A549 (cell line): ENCODE measurements around the gene ESRP2. TPM values are rescaled to one million over a fixed set of nuclear protein-coding genes. Genes with fewer than 3 reads are reported as not detected.
A peak's percentile ranks its signal among the peaks of the same experiment; 100 is the strongest.

Source experiments
- ATAC-seq, 2 experiments: fragments of 200-7000 bp in 1 of 2; fragments of >200 bp in 1 of 2; cut with Nextera tagmentation in 1 of 2; cut with Tn5 transposase in 1 of 2; 3 replicates each; pipeline versions ENCODE4 v1.8.0 to v1.9.1; 2018 to 2020; ENCODE audit warnings: mild to moderate bottlenecking in 1 of 2, moderate library complexity in 1 of 2
- CTCF ChIA-PET: fragments of 300-600 bp; sonication (Branson Sonifier 250); formaldehyde crosslinking; extraction: SDS; loops from one replicate; lab custom pipeline; 2021; ENCODE audit warnings: antibody characterized with exemption, inconsistent platforms; lab: Yijun Ruan, JAX
- POLR2A ChIA-PET: fragments of 350-600 bp; formaldehyde crosslinking; extraction: SDS; loops from one replicate; lab custom pipeline; 2021; ENCODE audit warnings: antibody characterized with exemption, inconsistent platforms; lab: Yijun Ruan, JAX
- DNase-seq, 2 experiments: peaks; one replicate each; pipeline versions ENCODE4 v3.0.0 to v3.0.0-alpha.2; 2011 to 2016; ENCODE audit warnings: low read depth in 1 of 2, low spot score in 1 of 2
- FAIRE-seq: peaks from 2 replicates; lab custom pipeline; 2011; peaks lifted over from hg19 to GRCh38; lab: Jason Lieb, UNC
- H3K27ac ChIP-seq, 2 experiments: fragments of >200 bp; sonication (Bioruptor Twin); formaldehyde crosslinking; 3 replicates each; pipeline ENCODE4 v1.5.1; 2016 to 2017
- H3K4me1 ChIP-seq: fragments of >200 bp; sonication (Bioruptor Twin); formaldehyde crosslinking; 3 replicates; pipeline ENCODE4 v1.6.1; 2016
- H3K4me2 ChIP-seq: fragments of >200 bp; sonication (Bioruptor Twin); formaldehyde crosslinking; 3 replicates; pipeline ENCODE4 v1.6.1; 2016
- H3K4me3 ChIP-seq: fragments of >200 bp; sonication (Bioruptor Twin); formaldehyde crosslinking; 3 replicates; pipeline ENCODE4 v1.5.1; 2016
- H3K9me3 ChIP-seq: fragments of >200 bp; sonication (Bioruptor Twin); formaldehyde crosslinking; 3 replicates; pipeline ENCODE4 v1.6.1; 2016
- CHD4 ChIP-seq: fragments of 200-600 bp; sonication (generic); IDR thresholded peaks from 2 replicates; pipeline ENCODE4 v1.6.1; 2016; ENCODE audit warnings: antibody characterized with exemption, mild to moderate bottlenecking, borderline replicate concordance
- GATA3 ChIP-seq: IDR thresholded peaks from 2 replicates; pipeline ENCODE4 v1.6.1; 2012; ENCODE audit warnings: borderline replicate concordance
- HEYL ChIP-seq: fragments of 250-450 bp; sonication (Bioruptor Pico); IDR thresholded peaks from 2 replicates; pipeline ENCODE4 v1.8.0; 2021; ENCODE audit warnings: mild to moderate bottlenecking, moderate library complexity
- JUNB ChIP-seq: fragments of >200 bp; sonication (Bioruptor Twin); formaldehyde crosslinking; IDR thresholded peaks from 2 replicates; pipeline ENCODE4 v1.6.1; 2016
- KDM5A ChIP-seq: fragments of 200-600 bp; sonication (generic); IDR thresholded peaks from 2 replicates; pipeline ENCODE4 v1.6.1; 2016; ENCODE audit warnings: antibody characterized with exemption, mild to moderate bottlenecking
- MAZ ChIP-seq: fragments of 150-350 bp; IDR thresholded peaks from 2 replicates; pipeline ENCODE4 v1.6.1; 2014; ENCODE audit warnings: antibody characterized with exemption, low read depth, low read length, borderline replicate concordance
- MYC ChIP-seq: IDR thresholded peaks from 2 replicates; pipeline ENCODE4 v1.6.1; 2012; ENCODE audit warnings: mild to moderate bottlenecking, inconsistent platforms, low read length, improper control_type of control experiment, borderline replicate concordance
- NR3C1 ChIP-seq: fragments of >200 bp; sonication (Bioruptor Twin); formaldehyde crosslinking; IDR thresholded peaks from 3 replicates; pipeline ENCODE4 v1.6.1; 2017
- PHF8 ChIP-seq: fragments of 200-600 bp; sonication (generic); IDR thresholded peaks from 2 replicates; pipeline ENCODE4 v1.6.1; 2016; ENCODE audit warnings: low read depth, mild to moderate bottlenecking, antibody characterized with exemption, moderate library complexity, borderline replicate concordance
- POLR2A ChIP-seq: IDR thresholded peaks from 2 replicates; pipeline ENCODE4 v1.6.1; 2012; ENCODE audit warnings: mild to moderate bottlenecking, low read length
- RCOR1 ChIP-seq: fragments of 150-350 bp; IDR thresholded peaks from 2 replicates; pipeline ENCODE4 v1.6.1; 2014; ENCODE audit warnings: antibody characterized with exemption, low read length, low read depth
- RFX5 ChIP-seq: fragments of 450-650 bp; IDR thresholded peaks from 2 replicates; pipeline ENCODE4 v1.7.1; 2014; ENCODE audit warnings: antibody characterized with exemption, mild to moderate bottlenecking, moderate library complexity
- ZNF302 ChIP-seq: fragments of 250-450 bp; sonication (Bioruptor Pico); IDR thresholded peaks from 2 replicates; pipeline ENCODE4 v1.9.0; 2021; ENCODE audit warnings: inconsistent platforms, mild to moderate bottlenecking, moderate library complexity
- WGBS: methylation state at CpG from one replicate; pipeline ENCODE4 v1.1.6; 2017; ENCODE audit errors: missing lambda C conversion rate; 5-methylcytosine and 5-hydroxymethylcytosine counted together
- polyA plus RNA-seq, 4 experiments: library from polyadenylated mRNA; depleted of rRNA in 3 of 4; stranded (reverse); fragments of >200 nt; fragmentation: RNase III in 1 of 4; extraction: RNeasy Plus Mini Kit Qiagen cat#74134 plus additional on column Dnase treatment in 1 of 4; gene quantifications; 2 replicates in 3 of 4; 3 replicates in 1 of 4; pipeline ENCODE4 v1.2.3, GENCODE V29; 2011 to 2017
- TF ChIP-seq, protein P1 (sequence below): fragments of 450-650 bp; IDR thresholded peaks from 2 replicates; pipeline ENCODE4 v1.6.1; 2014; ENCODE audit warnings: antibody characterized with exemption
- TF ChIP-seq, protein P2 (sequence below): fragments of >200 bp; sonication (Bioruptor Twin); formaldehyde crosslinking; IDR thresholded peaks from 2 replicates; pipeline ENCODE4 v1.6.1; 2016
- TF ChIP-seq, protein P3 (sequence below): fragments of >200 bp; sonication (Bioruptor Twin); formaldehyde crosslinking; IDR thresholded peaks from 3 replicates; pipeline ENCODE4 v1.6.1; 2016
- TF ChIP-seq, protein P4 (sequence below): IDR thresholded peaks from 2 replicates; pipeline ENCODE4 v1.6.1; 2012
- TF ChIP-seq, protein P5 (sequence below): IDR thresholded peaks from 2 replicates; pipeline ENCODE4 v1.6.1; 2012

Gene ESRP2
- polyA plus RNA-seq, 2 of the 4 experiments (the other 2 are of a cell fraction), result 0.08 to 0.09 TPM

DNA sequence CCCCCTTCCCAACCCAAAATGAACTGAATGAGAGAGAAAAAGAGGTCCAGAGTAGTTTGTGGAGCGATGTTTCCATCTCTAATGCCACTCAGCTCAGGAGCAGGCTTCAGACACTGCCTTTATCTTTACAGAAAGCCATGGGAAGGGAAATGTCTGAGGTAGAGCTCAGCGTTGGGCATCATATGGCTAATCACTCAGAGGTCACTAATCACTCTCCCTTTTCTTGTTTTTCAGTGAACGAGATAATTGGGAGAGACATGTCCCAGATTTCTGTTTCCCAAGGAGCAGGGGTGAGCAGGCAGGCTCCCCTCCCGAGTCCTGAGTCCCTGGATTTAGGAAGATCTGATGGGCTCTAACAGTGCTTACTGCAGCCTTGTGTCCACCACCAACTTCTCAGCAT is 9.8 kb downstream of the ESRP2 start:
- no peak for TF ChIP-seq GATA3
- TF ChIP-seq ZNF302 (CRISPR knock-in tag), result no peak
- TF ChIP-seq RCOR1, result no peak
- TF ChIP-seq, protein P1, sequence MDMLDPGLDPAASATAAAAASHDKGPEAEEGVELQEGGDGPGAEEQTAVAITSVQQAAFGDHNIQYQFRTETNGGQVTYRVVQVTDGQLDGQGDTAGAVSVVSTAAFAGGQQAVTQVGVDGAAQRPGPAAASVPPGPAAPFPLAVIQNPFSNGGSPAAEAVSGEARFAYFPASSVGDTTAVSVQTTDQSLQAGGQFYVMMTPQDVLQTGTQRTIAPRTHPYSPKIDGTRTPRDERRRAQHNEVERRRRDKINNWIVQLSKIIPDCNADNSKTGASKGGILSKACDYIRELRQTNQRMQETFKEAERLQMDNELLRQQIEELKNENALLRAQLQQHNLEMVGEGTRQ, result no peak
- no peak for TF ChIP-seq HEYL (CRISPR knock-in tag)
- TF ChIP-seq, protein P2, sequence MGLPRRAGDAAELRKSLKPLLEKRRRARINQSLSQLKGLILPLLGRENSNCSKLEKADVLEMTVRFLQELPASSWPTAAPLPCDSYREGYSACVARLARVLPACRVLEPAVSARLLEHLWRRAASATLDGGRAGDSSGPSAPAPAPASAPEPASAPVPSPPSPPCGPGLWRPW, result no peak
- TF ChIP-seq JUNB, result no peak
- TF ChIP-seq, protein P3, sequence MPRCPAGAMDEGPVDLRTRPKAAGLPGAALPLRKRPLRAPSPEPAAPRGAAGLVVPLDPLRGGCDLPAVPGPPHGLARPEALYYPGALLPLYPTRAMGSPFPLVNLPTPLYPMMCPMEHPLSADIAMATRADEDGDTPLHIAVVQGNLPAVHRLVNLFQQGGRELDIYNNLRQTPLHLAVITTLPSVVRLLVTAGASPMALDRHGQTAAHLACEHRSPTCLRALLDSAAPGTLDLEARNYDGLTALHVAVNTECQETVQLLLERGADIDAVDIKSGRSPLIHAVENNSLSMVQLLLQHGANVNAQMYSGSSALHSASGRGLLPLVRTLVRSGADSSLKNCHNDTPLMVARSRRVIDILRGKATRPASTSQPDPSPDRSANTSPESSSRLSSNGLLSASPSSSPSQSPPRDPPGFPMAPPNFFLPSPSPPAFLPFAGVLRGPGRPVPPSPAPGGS, result no peak
- TF ChIP-seq PHF8, result no peak
- TF ChIP-seq MAZ, result no peak
- no peak for ATAC-seq
- Histone ChIP-seq H3K4me1 (no peaks in the 10 kb centered on the region), H3K9me3 (no peaks in the 10 kb centered on the region), H3K4me2 (no peak overlapping the region), H3K27ac (no peak overlapping the region), H3K4me3 (no peak overlapping the region)
- DNase-seq, result no peak
- WGBS, result 93% methylated on average over 4 of the region's 4 CpGs
- no peak for FAIRE-seq
- POLR2A ChIA-PET, result no interaction called here
- CTCF ChIA-PET, result interaction anchor here (2.1 to 3.5 kb wide), 2 partner anchors 103 to 133 kb away, joined by 5 to 26 read pairs; no protein-coding TSS in a partner anchor

DNA sequence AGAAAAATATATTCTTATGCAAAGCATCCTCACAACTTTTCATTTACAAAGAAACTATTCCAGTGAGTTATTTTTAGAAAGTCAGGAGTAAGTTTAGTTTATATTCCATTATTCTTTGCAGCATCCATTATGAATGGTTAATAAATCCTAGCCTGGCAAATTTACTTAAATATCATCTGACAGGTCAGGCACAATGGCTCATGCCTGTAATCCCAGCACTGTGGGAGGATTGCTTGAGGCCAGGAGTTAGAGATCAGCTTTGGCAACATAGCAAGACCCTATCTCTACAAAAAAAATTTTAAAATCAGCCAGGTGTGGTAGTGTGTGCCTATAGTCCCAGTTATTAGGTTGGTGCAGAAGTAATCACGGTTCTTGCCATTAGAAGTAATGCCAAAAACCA is 12.9 kb downstream of the ESRP2 start:
- no peaks in the 10 kb centered on the region for H3K9me3 ChIP-seq
- H3K4me3 ChIP-seq, result no peak overlapping the region
- ChIA-PET POLR2A (no interaction called here), CTCF (interaction anchor here (1.2 kb wide), 1 partner anchor 8 kb away, joined by 5 read pairs; no protein-coding TSS in a partner anchor)
- DNase-seq (no peak), ATAC-seq (no peak), FAIRE-seq (no peak)
- WGBS, result 96% methylated on average over 1 of the region's 1 CpG
- no peak overlapping the region for H3K4me2 ChIP-seq
- no peaks in the 10 kb centered on the region for H3K4me1 ChIP-seq
- no peak overlapping the region for H3K27ac ChIP-seq
- no peak for TF ChIP-seq POLR2A
- TF ChIP-seq, protein P4, sequence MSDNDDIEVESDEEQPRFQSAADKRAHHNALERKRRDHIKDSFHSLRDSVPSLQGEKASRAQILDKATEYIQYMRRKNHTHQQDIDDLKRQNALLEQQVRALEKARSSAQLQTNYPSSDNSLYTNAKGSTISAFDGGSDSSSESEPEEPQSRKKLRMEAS, result no peak
- TF ChIP-seq CHD4, result no peak
- no peak for TF ChIP-seq RCOR1
- no peak for TF ChIP-seq GATA3
- no peak for TF ChIP-seq KDM5A
- TF ChIP-seq, protein P1, result no peak

DNA sequence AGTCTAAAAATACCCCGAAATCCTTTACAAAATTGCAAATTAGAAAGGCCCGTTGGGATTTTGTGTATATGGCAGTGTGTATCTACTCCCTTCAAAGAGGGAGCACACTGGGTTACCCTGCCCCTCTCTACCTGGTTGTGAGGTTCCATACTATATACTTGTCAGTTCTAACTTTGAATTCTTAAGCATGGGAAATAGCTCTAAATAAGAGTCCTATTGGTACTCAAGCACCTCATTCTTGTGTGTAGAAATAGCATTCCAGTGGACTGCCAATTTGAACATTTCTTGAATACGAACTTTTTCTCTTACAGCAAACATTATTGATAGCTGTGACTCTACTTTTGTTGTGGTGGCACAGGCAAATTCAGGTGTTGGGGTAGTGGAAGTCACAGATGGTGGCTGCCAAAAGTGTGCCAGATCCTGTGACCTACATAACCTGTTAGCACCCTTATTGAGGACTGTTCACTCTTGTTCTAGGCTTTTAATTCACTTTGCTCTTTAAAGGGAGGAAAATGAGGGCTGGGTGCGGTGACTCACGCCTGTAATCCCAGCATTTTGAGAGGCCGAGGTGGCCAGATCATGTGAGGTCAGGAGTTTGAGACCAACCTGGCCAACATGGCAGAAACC is 16.1 kb downstream of the ESRP2 start:
- 90% methylated on average over 6 of the region's 6 CpGs for WGBS
- ChIA-PET POLR2A (no interaction called here), CTCF (interaction anchor here (0.9 to 4.8 kb wide), 3 partner anchors 8 to 20 kb away, joined by 3 to 25 read pairs (median 8); no protein-coding TSS in a partner anchor)
- no peaks in the 10 kb centered on the region for H3K4me1 ChIP-seq
- 0 out of 6 replicates have a peak overlapping the region, but pooled peaks of 1 of the 2 experiments have one; percentile 25 for H3K27ac ChIP-seq
- DNase-seq, result no peak
- H3K4me3 ChIP-seq, result no peak overlapping the region
- no peaks in the 10 kb centered on the region for H3K9me3 ChIP-seq
- TF ChIP-seq NR3C1, result no peak
- TF ChIP-seq, protein P5, sequence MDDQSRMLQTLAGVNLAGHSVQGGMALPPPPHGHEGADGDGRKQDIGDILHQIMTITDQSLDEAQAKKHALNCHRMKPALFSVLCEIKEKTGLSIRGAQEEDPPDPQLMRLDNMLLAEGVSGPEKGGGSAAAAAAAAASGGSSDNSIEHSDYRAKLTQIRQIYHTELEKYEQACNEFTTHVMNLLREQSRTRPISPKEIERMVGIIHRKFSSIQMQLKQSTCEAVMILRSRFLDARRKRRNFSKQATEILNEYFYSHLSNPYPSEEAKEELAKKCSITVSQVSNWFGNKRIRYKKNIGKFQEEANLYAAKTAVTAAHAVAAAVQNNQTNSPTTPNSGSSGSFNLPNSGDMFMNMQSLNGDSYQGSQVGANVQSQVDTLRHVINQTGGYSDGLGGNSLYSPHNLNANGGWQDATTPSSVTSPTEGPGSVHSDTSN, result no peak
- no peak for TF ChIP-seq RFX5
- no peak for TF ChIP-seq MYC
- no peak for TF ChIP-seq JUNB
- no peak for TF ChIP-seq RCOR1
- no peak for FAIRE-seq
- 0 out of 3 replicates have a peak overlapping the region, but pooled peaks have one; percentile 36 for H3K4me2 ChIP-seq
- no peak for ATAC-seq
